GM12891 (cell line): Measurements from ENCODE around the gene ADAMTSL4.

Experiments used
- DNase-seq: peaks from one replicate; pipeline ENCODE4 v3.0.0; 2011; ENCODE audit warnings: low spot score; ENCODE audit not compliant: insufficient read length
- FAIRE-seq: peaks from 2 replicates; lab custom pipeline; 2011; peaks lifted over from hg19 to GRCh38; lab: Jason Lieb, UNC
- PAX5 ChIP-seq: IDR thresholded peaks from 2 replicates; pipeline ENCODE4 v1.6.1; 2011; ENCODE audit warnings: low read length, moderate library complexity, mild to moderate bottlenecking; ENCODE audit not compliant: insufficient read depth, severe bottlenecking
- POLR2A ChIP-seq: IDR thresholded peaks from 2 replicates; pipeline ENCODE4 v1.6.1; 2011; ENCODE audit warnings: low read depth, low read length, control low read depth
- POLR2AphosphoS5 ChIP-seq: IDR thresholded peaks from 2 replicates; pipeline ENCODE4 v1.6.1; 2011; ENCODE audit warnings: low read depth, low read length, control low read depth
- POU2F2 ChIP-seq: IDR thresholded peaks from 2 replicates; pipeline ENCODE4 v1.6.1; 2011; ENCODE audit warnings: low read depth, mild to moderate bottlenecking, control low read depth, low read length, moderate library complexity
- SPI1 ChIP-seq: IDR thresholded peaks from 2 replicates; pipeline ENCODE4 v1.6.1; 2011; ENCODE audit warnings: low read depth, low read length, control low read depth
- TAF1 ChIP-seq: IDR thresholded peaks from 2 replicates; pipeline ENCODE4 v1.6.1; 2011; ENCODE audit warnings: low read depth, low read length, control low read depth

ADAMTSL4 gene

DNA sequence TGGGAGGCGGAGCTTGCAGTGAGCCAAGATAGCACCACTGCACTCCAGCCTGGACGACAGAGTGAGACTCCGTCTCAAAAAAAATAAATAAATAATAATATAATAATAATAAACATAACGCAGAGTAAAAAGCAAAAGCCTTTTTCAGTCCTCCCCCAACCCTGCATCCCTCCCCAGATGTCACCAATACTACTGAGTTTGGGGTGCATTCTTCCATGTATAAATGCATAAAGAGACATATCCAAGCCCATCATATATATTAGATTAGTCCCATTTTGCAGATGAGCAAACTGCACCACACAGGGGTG lies 930 bp upstream of the ADAMTSL4 start:
- DNase-seq (no peak), FAIRE-seq (no peak)
- TF ChIP-seq TAF1, result no peak
- TF ChIP-seq SPI1, result no peak
- no peak for TF ChIP-seq POU2F2
- TF ChIP-seq PAX5, result no peak
- TF ChIP-seq POLR2A, result no peak
- TF ChIP-seq POLR2AphosphoS5, result no peak

DNA sequence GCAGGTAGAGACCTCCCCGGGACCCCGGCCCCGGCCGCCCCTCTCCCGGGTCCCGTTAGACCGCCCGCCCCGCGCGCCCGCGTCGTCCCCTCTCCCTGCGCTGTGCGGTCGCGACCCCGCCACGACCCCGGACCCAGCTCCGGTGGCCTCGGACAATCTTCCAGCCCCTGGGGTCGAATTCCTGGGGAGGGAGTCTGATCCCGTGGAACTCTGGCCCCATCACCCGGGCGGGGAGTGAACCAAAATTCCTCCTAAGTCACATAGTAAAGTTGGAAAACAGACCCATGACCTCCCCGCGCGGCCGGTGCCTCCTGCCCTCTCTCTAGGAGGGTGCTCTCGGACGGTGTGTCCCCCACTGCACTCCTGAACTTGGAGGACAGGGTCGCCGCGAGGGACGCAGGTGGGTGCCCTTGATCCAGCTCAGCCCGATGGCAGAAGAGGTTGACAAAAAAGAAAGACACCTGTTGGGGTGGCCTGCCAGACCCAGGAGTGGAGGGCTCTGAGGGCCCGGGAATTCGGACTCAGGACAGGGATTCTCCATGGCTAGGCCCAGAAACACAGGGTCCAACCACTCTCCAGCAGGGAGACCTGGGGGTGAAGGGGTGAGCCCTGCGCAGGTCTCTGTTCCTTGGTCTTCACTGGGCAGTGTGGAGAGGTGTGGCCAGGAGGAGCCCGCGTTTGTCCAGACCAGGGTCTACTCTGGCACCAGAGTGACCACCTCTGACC lies 451 bp downstream of the ADAMTSL4 start:
- DNase-seq (no peak), FAIRE-seq (no peak)
- TF ChIP-seq TAF1, result no peak
- TF ChIP-seq POLR2A, result no peak
- no peak for TF ChIP-seq PAX5
- no peak for TF ChIP-seq POLR2AphosphoS5
- no peak for TF ChIP-seq POU2F2
- TF ChIP-seq SPI1, result no peak

- no peak for FAIRE-seq
- TF ChIP-seq POU2F2, result no peak
- TF ChIP-seq POLR2A, result no peak
- no peak for TF ChIP-seq POLR2AphosphoS5
- TF ChIP-seq PAX5, result no peak
- TF ChIP-seq TAF1, result no peak
- TF ChIP-seq SPI1, result no peak
Observed at GRCh38 chr1:150550222-150551050, 1.2 kb downstream of the ADAMTSL4 start.

DNA sequence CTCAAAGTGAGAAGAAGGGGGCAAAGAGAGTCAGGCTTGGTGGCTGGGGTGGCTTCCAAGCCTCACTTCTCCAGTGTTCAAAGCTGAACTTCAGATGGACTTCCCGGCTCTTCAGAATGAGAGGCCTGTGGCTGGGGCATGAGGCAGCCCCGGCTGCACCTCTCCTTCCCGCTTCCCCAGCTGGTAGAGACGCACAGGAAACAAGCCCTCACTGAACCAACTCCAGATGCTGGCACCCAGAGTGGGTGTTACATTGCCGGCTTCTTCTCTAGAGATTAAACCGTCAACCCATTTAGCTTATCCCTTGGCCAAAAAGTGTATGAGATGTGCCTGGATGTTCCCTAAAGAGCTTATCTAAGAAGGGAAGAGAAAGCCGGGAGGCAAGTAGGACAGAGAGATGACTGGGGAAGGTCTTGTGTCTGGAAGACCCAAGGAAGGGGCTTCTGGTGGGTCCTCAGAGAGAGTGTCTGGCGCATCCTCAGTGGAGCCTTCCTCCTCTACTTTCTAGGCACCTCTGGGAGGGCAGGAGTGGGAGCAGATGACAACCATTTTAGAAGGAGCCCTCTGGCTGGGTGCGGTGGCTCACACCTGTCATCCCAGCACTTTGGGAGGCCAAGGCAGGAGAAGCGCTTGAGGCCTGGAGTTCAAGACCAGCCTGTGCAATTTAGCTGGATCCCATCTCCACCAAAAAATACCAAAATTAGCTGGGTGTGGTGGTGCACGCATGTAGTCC lies 2.0 kb downstream of the ADAMTSL4 start:
- TF ChIP-seq PAX5 (no peak), POLR2A (no peak), TAF1 (no peak), SPI1 (no peak), POLR2AphosphoS5 (no peak), POU2F2 (no peak)
- DNase-seq (no peak), FAIRE-seq (no peak)

More at GRCh38 chr1:150550222-150551050, 1.2 kb downstream of the ADAMTSL4 start:
- no peak for DNase-seq

DNA sequence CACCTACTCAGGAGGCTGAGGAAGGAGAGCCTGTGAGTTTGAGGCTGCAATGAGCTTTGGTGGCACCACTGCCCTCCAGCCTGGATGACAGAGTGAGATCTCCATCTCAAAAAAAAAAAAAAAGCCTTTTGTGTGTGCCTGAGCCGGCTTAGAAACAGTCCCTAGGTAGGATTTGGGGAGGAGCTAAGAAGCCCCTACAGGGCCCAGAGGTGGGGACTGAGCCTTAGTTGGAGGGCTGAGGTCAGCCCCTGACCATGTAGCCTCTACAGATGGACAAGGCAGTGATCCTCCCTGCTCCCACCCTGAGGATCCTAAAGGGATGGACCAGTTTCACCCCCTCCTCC lies 2.5 kb downstream of the ADAMTSL4 start:
- TF ChIP-seq PAX5 (no peak), TAF1 (no peak), POLR2A (no peak), POU2F2 (no peak), POLR2AphosphoS5 (no peak), SPI1 (no peak)
- DNase-seq (no peak), FAIRE-seq (no peak)

GRCh38 chr1:150552128-150552910 lies 3.1 kb downstream of the ADAMTSL4 start:
- FAIRE-seq, result no peak
- no peak for DNase-seq

GRCh38 chr1:150552911-150553289 lies 3.7 kb downstream of the ADAMTSL4 start:
- TF ChIP-seq POU2F2 (no peak), POLR2A (no peak), PAX5 (no peak), POLR2AphosphoS5 (no peak), TAF1 (no peak), SPI1 (no peak)
- no peak for DNase-seq
- FAIRE-seq, result no peak

More at GRCh38 chr1:150552128-150552910, 3.1 kb downstream of the ADAMTSL4 start:
- TF ChIP-seq SPI1, result no peak
- TF ChIP-seq POLR2AphosphoS5, result no peak
- no peak for TF ChIP-seq TAF1
- no peak for TF ChIP-seq PAX5
- TF ChIP-seq POLR2A, result no peak
- no peak for TF ChIP-seq POU2F2

DNA sequence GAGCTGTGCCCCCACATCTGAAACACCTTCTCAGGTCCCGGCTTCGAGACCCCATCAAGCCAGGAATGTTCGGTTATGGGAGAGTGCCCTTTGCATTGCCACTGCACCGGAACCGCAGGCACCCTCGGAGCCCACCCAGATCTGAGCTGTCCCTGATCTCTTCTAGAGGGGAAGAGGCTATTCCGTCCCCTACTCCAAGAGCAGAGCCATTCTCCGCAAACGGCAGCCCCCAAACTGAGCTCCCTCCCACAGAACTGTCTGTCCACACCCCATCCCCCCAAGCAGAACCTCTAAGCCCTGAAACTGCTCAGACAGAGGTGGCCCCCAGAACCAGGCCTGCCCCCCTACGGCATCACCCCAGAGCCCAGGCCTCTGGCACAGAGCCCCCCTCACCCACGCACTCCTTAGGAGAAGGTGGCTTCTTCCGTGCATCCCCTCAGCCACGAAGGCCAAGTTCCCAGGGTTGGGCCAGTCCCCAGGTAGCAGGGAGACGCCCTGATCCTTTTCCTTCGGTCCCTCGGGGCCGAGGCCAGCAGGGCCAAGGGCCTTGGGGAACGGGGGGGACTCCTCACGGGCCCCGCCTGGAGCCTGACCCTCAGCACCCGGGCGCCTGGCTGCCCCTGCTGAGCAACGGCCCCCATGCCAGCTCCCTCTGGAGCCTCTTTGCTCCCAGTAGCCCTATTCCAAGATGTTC lies 4.3 kb downstream of the ADAMTSL4 start:
- FAIRE-seq (no peak), DNase-seq (no peak)
- no peak for TF ChIP-seq POLR2A
- TF ChIP-seq POLR2AphosphoS5, result no peak
- no peak for TF ChIP-seq TAF1
- TF ChIP-seq PAX5, result no peak
- no peak for TF ChIP-seq SPI1
- no peak for TF ChIP-seq POU2F2
